Vagina (tissue), 2 donors: ENCODE data around the gene HEXIM1. TPM values are rescaled to one million over a fixed set of nuclear protein-coding genes. Genes with fewer than 3 reads are reported as not detected.

Experiments used
- DNase-seq, 2 donors: peaks; one replicate each; pipeline ENCODE4 v3.0.0-alpha.2; 2017; ENCODE audit errors: extremely low spot score in 2 of 2
- H3K27ac ChIP-seq: fragments of 200-600 bp; sonication (generic); one replicate; pipeline ENCODE4 v1.5.1; 2019
- H3K27me3 ChIP-seq: fragments of 200-600 bp; sonication (generic); one replicate; pipeline ENCODE4 v1.5.1; 2019
- H3K36me3 ChIP-seq, 2 donors: fragments of 200-600 bp; sonication (generic); one replicate each; pipeline ENCODE4 v1.5.1; 2017 to 2019
- H3K4me1 ChIP-seq: fragments of 200-600 bp; sonication (generic); one replicate; pipeline ENCODE4 v1.5.1; 2019
- H3K4me3 ChIP-seq, 2 donors: fragments of 200-600 bp; sonication (generic); 1 replicate in 1 of 2; 2 replicates in 1 of 2; pipeline ENCODE4 v1.5.1; 2016 to 2019
- H3K9me3 ChIP-seq: fragments of 200-600 bp; sonication (generic); one replicate; pipeline ENCODE4 v1.5.1; 2019
- POLR2A ChIP-seq, 2 donors: fragments of 450-650 bp; IDR thresholded peaks; one replicate each; pipeline ENCODE4 v1.6.1; 2017; ENCODE audit warnings: antibody characterized with exemption in 2 of 2, mild to moderate bottlenecking in 2 of 2, moderate library complexity in 2 of 2
- POLR2AphosphoS5 ChIP-seq, 2 donors: sonication (generic); formaldehyde crosslinking; IDR thresholded peaks; one replicate each; pipeline ENCODE4 v1.9.0; 2017; ENCODE audit warnings: antibody characterized with exemption in 2 of 2, mild to moderate bottlenecking in 2 of 2, low read depth in 1 of 2; ENCODE audit not compliant: insufficient read depth in 1 of 2
- intact Hi-C: fragments of 100-400 bp; cut with DNase I; formaldehyde crosslinking; loops from one replicate; pipeline ENCODE4 v1.15.1; 2023
- total RNA-seq: library from RNA; depleted of rRNA; stranded (reverse); fragments of >200 nt; gene quantifications from one replicate; pipeline ENCODE4 v1.2.3, GENCODE V29; 2016
- TF ChIP-seq, protein P1 (sequence below), 3 experiments: fragments of 450-650 bp in 2 of 3; fragments of 200-600 bp in 1 of 3; sonication (generic) in 1 of 3; IDR thresholded peaks; one replicate each; pipeline ENCODE4 v1.5.1; 2017 to 2019; ENCODE audit warnings: antibody characterized with exemption in 3 of 3, mild to moderate bottlenecking in 2 of 3, moderate library complexity in 2 of 3

The HEXIM1 gene
- total RNA-seq, 1 donor from 2014 or later: 27.5 TPM

DNA sequence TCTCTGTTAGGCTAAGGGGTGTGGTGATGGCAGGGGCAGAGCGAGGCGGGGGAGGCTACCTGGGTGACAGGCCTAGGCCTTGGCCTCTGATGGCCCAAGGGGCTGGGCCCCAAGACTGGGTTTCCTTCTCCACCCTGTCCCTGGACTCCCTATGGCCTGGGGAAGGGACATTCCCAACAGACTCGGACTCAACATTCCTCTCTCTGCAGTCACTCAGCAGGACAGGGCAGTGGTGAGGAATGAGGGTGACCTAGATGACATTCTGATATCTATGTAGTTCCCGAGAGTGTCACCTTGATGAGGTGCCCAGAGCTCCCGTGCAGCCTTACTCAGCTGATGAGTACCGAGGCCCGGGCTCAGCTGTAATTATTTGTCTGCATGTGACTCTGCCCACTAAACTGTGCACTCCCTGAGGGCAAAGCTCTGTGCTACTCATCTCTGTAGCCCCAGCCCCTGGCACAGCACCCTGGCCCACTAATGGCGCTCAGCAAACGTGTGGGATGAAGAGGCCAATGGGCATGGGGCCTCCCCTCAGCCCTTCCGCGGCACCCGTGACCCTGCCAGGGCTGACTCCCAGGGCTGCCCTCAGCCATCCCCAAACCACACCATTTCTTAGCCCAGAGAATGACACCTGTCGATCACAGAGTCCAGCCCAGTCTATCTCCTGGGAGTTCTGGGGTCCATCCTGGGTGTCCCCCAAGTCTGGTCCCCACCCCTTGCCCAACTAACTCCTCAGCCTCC is 18.2 kb upstream of the HEXIM1 start:
- Histone ChIP-seq H3K27ac (peak overlapping the region; percentile 98), H3K36me3 (no peaks in the 10 kb centered on the region), H3K4me1 (peaks cover 53% of the 10 kb centered on the region), H3K27me3 (no peaks in the 10 kb centered on the region), H3K4me3 (no peak overlapping the region), H3K9me3 (no peaks in the 10 kb centered on the region)
- DNase-seq: no peak
- TF ChIP-seq, protein P1, sequence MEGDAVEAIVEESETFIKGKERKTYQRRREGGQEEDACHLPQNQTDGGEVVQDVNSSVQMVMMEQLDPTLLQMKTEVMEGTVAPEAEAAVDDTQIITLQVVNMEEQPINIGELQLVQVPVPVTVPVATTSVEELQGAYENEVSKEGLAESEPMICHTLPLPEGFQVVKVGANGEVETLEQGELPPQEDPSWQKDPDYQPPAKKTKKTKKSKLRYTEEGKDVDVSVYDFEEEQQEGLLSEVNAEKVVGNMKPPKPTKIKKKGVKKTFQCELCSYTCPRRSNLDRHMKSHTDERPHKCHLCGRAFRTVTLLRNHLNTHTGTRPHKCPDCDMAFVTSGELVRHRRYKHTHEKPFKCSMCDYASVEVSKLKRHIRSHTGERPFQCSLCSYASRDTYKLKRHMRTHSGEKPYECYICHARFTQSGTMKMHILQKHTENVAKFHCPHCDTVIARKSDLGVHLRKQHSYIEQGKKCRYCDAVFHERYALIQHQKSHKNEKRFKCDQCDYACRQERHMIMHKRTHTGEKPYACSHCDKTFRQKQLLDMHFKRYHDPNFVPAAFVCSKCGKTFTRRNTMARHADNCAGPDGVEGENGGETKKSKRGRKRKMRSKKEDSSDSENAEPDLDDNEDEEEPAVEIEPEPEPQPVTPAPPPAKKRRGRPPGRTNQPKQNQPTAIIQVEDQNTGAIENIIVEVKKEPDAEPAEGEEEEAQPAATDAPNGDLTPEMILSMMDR (IDR thresholded peaks at IDR 0.05): no peak
- TF ChIP-seq POLR2AphosphoS5 (IDR thresholded peaks at IDR 0.05; ENCODE audit: insufficient read depth in 1 of 2, low read depth in 1 of 2): no peak
- intact Hi-C loops: no loop called here

DNA sequence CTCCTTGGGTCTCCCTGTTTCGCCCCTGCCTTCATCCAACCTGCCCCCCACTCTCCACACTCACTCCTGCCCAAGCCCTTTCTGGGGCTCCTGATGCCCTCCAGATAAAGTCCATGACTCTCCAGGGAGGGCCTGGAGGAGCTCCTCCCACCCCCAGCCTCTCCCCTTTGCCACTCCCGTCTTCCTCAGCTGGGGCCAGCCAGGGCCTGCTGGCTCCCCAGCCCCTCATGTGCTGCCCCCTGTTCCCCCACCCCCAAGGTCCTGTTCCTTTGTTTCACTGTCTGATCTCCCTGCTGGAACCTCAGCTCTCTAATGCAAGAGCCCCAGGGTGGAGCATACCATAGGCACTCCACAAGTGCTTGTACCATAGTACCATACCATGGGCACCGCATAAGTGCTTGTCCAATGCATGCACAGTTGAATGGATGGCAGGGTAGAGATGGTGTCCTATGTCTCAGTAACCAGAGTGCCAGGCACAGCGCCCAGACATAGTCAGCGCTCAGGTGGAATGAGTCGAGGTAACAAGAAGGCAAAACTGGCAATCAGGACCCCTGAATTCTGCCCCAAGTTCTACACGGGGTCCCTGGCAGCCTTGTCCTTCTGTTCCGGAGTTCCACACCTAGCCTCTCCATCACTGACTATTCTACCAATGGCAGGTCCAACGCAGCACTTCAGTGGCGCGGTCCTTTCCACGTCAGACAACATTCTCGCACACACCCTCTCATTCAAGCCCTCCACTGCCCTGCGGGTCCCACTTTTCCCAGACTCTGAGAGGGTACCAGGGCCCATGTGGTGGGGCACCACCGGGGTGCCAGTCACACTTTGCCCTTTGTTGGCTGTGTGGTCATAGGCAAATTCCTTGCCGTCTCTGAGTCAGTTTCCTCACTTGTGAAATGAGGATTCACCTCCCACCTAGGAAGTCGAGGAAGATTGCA is 17.3 kb upstream of the HEXIM1 start:
- peak overlapping the region; percentile 98 for H3K27ac ChIP-seq
- peaks cover 57% of the 10 kb centered on the region for H3K4me1 ChIP-seq

DNA sequence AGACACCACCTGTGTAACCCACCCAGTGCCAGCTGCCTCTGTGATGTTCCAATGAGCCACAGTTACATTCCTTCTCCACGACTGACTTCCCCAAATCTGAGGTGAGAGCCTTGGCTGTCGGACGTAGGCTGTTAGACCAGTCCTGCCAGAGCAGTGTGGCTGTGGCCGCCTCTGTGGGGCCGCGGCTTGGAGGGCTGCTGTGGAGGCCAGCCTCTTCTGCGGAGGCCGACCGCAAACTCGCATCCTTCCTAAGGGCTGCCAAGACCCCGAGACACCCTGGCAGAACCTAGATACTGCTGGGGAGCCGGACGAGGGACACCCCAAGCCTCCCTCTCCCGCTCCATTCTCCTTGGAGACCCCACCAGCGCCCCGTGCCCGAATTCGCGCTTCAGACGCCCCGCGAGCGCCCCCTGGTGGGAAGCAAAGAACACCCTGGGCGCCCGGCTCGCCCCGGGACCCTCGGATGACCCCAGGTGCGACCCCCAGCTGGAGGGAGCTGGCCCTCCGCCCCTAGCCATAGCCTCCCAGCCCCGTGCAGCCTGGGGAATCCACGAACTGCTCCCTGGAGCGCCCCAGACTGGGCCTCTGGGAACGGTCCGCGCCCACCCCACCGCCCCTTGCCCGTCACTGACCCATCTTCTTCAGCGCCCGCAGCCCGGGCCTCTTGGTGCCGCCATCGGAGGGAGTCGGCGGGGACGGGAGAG is 16.5 kb upstream of the HEXIM1 start:
- intact Hi-C loops: no loop called here
- peak overlapping the region; percentile 98 for H3K27ac ChIP-seq
- no peak for DNase-seq
- TF ChIP-seq, protein P1 (IDR thresholded peaks at IDR 0.05): peak; percentile 67 to 88 (median 76)
- peak in 1 of 2 donors; percentile 36 for TF ChIP-seq POLR2AphosphoS5 (IDR thresholded peaks at IDR 0.05; ENCODE audit: insufficient read depth in 1 of 2, low read depth in 1 of 2)
- no peak for TF ChIP-seq POLR2A (IDR thresholded peaks at IDR 0.05)
- H3K36me3 ChIP-seq: no peaks in the 10 kb centered on the region
- H3K4me1 ChIP-seq: peaks cover 63% of the 10 kb centered on the region
- peak overlapping the region; percentile 85 to 99 for H3K4me3 ChIP-seq
- no peaks in the 10 kb centered on the region for H3K9me3 ChIP-seq
- no peaks in the 10 kb centered on the region for H3K27me3 ChIP-seq

More for the DNA sequence above, 17.3 kb upstream of the HEXIM1 start:
- intact Hi-C loops: no loop called here
- Histone ChIP-seq H3K9me3 (no peaks in the 10 kb centered on the region), H3K36me3 (no peaks in the 10 kb centered on the region), H3K4me3 (peak overlapping the region; percentile 85 to 99), H3K27me3 (no peaks in the 10 kb centered on the region)
- TF ChIP-seq, protein P1 (IDR thresholded peaks at IDR 0.05): no peak
- TF ChIP-seq POLR2AphosphoS5 (IDR thresholded peaks at IDR 0.05; ENCODE audit: insufficient read depth in 1 of 2, low read depth in 1 of 2) (no peak), POLR2A (IDR thresholded peaks at IDR 0.05) (no peak)
- DNase-seq: no peak

DNA sequence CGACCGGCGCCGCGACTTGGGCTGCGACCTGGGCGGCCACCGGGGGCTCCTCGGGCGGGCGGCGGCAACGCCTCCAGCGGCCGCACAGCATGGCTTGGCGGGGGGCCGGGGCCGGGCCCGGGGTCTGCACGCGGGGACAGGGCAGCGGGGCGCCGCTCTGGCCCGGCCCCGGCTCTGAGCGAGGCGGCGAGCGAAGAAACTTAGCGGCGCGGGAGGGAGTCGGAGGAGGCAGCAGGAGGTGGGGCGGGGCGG is 16.0 kb upstream of the HEXIM1 start, which contains the start of gene PLCD3:
PLCD3 (minus strand) TSS at position 196 of the 252 bp plus-strand sequence; CDS start at position 91, 105 bp downstream.
- TF ChIP-seq, protein P1 (IDR thresholded peaks at IDR 0.05): no peak
- TF ChIP-seq POLR2AphosphoS5 (IDR thresholded peaks at IDR 0.05; ENCODE audit: insufficient read depth in 1 of 2, low read depth in 1 of 2): no peak
- TF ChIP-seq POLR2A (IDR thresholded peaks at IDR 0.05): no peak
- Histone ChIP-seq H3K9me3 (no peaks in the 10 kb centered on the region), H3K27me3 (no peaks in the 10 kb centered on the region), H3K27ac (peak within 1 kb of the TSS; percentile 98), H3K36me3 (no peaks in the 10 kb centered on the region), H3K4me1 (peaks cover 62% of the 10 kb centered on the region), H3K4me3 (peak within 1 kb of the TSS; percentile 85 to 99)
- no peak for DNase-seq
- intact Hi-C loops: no loop called here
